ENCODE measurements around the gene LRRC59.
A peak's percentile ranks its signal among the peaks of the same experiment; 100 is the strongest.

Gene LRRC59

DNA sequence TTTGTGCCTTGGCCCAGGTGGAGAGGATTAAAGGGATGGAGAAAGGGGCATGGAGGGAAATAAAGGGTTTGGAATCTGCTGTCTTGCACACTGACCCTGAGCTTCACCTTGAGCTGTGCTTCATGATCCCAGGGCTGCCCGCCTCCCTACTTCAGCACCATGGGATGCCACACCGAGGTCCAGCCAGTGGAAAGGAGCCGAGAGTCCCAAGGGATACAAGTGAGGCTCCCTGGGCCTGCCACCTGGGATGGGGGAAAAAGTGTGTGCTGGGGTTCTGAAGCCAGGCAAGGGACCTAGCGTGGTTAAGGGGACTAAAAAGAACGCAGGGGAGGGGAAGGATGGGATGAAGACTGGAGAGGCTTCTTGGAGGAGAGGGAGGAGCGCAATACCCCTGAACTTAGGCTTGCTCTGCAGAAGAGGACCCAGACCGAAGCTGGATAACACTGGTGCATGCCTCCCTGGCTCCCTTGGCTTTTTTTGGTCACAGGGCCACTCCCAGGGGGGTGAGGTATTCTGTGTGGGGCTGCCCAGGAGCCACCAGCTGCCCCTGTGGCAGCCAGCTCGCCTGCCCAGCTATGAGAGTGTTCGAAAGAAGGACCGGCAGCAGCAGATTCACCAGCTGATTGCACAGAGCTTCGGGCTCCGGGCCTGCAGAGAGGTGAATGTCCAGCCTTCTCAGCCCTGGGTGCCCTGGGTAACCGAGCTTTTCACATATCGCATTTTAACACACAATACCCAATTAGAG is 31.5 kb downstream of the LRRC59 start:
- H3K27ac ChIP-seq, result no peak overlapping the region
- TF ChIP-seq, protein P1, sequence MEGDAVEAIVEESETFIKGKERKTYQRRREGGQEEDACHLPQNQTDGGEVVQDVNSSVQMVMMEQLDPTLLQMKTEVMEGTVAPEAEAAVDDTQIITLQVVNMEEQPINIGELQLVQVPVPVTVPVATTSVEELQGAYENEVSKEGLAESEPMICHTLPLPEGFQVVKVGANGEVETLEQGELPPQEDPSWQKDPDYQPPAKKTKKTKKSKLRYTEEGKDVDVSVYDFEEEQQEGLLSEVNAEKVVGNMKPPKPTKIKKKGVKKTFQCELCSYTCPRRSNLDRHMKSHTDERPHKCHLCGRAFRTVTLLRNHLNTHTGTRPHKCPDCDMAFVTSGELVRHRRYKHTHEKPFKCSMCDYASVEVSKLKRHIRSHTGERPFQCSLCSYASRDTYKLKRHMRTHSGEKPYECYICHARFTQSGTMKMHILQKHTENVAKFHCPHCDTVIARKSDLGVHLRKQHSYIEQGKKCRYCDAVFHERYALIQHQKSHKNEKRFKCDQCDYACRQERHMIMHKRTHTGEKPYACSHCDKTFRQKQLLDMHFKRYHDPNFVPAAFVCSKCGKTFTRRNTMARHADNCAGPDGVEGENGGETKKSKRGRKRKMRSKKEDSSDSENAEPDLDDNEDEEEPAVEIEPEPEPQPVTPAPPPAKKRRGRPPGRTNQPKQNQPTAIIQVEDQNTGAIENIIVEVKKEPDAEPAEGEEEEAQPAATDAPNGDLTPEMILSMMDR (conservative IDR thresholded peaks at IDR 0.05), result no peak

DNA sequence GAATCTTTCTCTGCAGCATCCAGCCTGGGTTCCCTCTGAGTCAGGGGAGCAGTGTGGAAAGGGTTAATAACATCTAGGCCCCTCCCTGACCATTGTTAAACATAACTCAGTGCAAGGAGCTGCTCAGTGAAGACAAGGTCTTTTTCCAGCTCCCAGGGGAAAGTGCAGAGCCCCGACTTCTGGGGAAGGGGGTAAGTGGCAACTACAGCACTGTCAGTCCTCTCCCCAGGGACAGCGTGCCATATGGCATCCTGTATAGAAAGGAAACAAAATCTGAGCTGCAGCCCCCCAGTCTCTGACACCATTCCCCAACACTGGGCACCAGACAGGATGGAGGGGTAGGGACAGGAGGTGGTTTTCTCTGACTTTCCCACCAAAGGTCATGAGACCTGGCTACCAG is 32.2 kb downstream of the LRRC59 start:
- no peak overlapping the region for H3K27ac ChIP-seq
- TF ChIP-seq, protein P1 (conservative IDR thresholded peaks at IDR 0.05), result no peak

GRCh38 chr17:50364715-50365114 is 32.6 kb downstream of the LRRC59 start:
- H3K27ac ChIP-seq, result no peak overlapping the region
- TF ChIP-seq, protein P1 (conservative IDR thresholded peaks at IDR 0.05), result no peak

DNA sequence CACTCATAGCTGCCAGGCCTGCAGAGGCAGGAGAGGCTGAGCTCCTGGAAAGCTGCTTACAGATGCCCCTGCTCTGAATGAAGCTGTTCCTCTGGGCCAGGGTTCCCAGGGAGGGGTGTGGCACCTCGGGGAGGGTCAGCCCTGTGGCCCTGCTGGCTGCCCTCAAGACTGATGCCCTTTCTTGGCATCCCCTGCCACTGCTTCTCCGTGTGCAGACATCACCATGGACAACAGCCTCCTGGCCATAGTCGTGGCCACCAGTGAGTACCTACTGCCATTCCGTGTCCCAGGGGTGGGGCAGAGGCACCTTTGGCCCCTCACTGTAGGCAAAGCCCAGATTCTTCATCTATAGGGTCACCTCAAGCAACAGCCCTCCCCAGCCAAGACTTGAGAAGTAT is 33.3 kb downstream of the LRRC59 start:
- H3K27ac ChIP-seq, result no peak overlapping the region
- TF ChIP-seq, protein P1 (conservative IDR thresholded peaks at IDR 0.05), result no peak

DNA sequence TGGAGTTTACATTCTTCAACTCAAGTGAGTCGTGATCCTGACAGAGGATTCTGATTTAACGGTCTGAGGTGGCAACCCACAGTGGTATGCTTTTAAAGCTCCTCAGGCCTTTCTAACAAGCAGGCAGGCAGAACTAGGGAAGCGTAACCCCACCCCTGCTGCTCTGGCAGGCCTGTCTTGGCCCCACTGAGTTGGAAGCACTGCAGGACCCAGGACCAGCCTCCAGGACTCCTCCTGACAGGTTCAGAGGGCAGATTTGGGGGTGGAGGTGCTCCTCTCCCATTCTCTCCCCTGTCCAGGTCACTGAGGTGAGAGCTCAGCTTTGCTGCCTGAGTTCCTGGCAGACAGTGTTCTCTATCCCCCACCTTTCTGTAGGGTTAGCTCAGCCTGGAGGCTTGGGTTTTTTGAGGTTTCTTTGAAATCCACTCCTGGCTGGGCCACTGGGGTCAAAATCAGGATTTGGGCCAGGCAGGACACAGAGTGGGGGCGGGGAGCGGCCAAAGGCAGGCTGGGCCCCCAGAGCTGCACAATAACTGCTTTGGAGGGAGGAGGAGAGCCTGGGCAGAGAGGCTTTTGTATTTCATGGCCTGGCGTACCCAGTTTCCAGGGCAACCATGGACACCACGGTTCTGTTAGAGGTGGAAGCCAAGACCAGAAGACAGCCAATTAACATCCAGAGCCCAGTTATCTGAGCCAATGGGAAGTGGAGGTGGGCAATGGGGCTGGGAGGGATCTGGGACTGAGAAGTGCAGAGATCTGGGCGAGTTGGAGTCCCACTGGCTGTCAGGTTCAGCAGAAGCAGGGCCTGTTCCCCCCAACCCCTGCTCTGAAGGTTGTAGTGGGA is 33.9 kb downstream of the LRRC59 start:
- no peak overlapping the region for H3K27ac ChIP-seq
- TF ChIP-seq, protein P1 (conservative IDR thresholded peaks at IDR 0.05), result no peak

DNA sequence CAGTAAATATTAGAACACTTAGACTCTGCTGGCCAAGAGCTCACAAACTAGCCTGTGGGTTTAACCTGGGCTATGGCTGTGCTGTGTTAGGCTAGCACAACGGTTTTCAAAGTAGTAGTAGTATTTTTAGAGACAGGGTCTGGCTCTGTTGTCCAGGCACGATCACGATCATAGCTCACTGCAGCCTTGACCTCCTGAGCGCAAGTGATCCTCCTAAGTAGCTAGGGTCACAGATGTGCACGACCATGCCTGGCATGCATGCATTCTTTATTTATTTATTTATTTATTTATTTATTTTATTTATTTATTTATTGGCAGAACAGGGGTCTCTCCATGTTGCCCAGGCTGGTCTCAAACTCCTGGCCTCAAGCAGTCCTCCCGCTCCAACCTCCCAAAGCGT is 34.7 kb downstream of the LRRC59 start:
- peak overlapping the region; percentile 30 for H3K27ac ChIP-seq
- TF ChIP-seq, protein P1 (conservative IDR thresholded peaks at IDR 0.05), result no peak

All from VCaP (cell line).